ENCODE measurements around the gene ADARB2. TPM values are rescaled to one million over a fixed set of nuclear protein-coding genes. Genes with fewer than 3 reads are reported as not detected.

The ADARB2 gene
- total and polyA plus RNA-seq, 10 of the 15 experiments (the other 5 are each of a cell fraction or from before 2014, with no cell fraction given): 0.02 to 4.1 (median 0.76) TPM

DNA sequence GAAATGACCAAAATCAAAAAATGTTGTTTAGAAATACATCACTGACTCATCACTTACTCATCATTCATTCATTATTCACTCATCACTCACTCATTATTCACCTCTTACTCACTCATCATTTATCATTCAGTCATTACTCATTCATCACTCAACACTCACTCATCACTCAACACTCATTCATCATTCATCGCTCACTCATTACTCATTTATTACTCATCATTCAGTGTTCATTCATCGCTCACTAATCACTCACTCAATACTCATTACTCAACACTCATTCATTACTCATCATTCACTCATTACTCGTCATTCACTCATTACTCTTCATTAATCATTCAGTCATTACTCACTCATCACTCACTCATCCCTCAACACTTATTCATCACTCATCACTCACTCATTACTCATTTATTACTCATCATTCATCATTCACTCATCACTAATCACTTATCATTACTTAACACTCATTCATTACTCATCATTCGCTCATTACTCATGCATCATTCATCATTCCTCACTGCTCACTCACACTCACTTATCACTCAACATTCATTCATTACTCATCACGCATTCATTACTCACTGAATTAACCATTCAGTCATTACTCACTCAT is 238.5 kb downstream of the ADARB2 start (continued):
- TF ChIP-seq SPI1 (IDR thresholded peaks at IDR 0.05; ENCODE audit: borderline replicate concordance, insufficient read depth, low read depth, low read length) (no peak), RB1 (IDR thresholded peaks at IDR 0.05; ENCODE audit: borderline replicate concordance) (no peak), POLR2AphosphoS5 (IDR thresholded peaks at IDR 0.05; ENCODE audit: low read length) (no peak), TCF3 (IDR thresholded peaks at IDR 0.05; ENCODE audit: borderline replicate concordance, insufficient read depth, low read depth, low read length) (no peak), NBN (IDR thresholded peaks at IDR 0.05) (no peak), ZNF622 (IDR thresholded peaks at IDR 0.05) (no peak), ZNF24 (IDR thresholded peaks at IDR 0.05) (peak; percentile 25; the same call in 1 of the 2 replicates), SP1 (IDR thresholded peaks at IDR 0.05; ENCODE audit: low read depth, low read length) (no peak), REST (IDR thresholded peaks at IDR 0.05; ENCODE audit: low read depth, low read length) (no peak), CBFB (IDR thresholded peaks at IDR 0.05; ENCODE audit: low read depth) (no peak), ETV6 (conservative IDR thresholded peaks at IDR 0.05 in 1 of 2, IDR thresholded peaks at IDR 0.05 in 1 of 2; ENCODE audit: borderline replicate concordance in 1 of 2, low read depth in 1 of 2) (no peak), SUZ12 (IDR thresholded peaks at IDR 0.05; ENCODE audit: unreplicated experiment) (no peak), LARP7 (IDR thresholded peaks at IDR 0.05) (no peak), DPF2 (IDR thresholded peaks at IDR 0.05) (no peak), MAX (IDR thresholded peaks at IDR 0.05; ENCODE audit: low read depth, low read length) (no peak), EGR1 (IDR thresholded peaks at IDR 0.05; ENCODE audit: borderline replicate concordance in 1 of 2, low read depth in 2 of 2, low read length in 2 of 2) (no peak), PML (IDR thresholded peaks at IDR 0.05; ENCODE audit: low read length) (no peak)
- TF ChIP-seq, protein P1, sequence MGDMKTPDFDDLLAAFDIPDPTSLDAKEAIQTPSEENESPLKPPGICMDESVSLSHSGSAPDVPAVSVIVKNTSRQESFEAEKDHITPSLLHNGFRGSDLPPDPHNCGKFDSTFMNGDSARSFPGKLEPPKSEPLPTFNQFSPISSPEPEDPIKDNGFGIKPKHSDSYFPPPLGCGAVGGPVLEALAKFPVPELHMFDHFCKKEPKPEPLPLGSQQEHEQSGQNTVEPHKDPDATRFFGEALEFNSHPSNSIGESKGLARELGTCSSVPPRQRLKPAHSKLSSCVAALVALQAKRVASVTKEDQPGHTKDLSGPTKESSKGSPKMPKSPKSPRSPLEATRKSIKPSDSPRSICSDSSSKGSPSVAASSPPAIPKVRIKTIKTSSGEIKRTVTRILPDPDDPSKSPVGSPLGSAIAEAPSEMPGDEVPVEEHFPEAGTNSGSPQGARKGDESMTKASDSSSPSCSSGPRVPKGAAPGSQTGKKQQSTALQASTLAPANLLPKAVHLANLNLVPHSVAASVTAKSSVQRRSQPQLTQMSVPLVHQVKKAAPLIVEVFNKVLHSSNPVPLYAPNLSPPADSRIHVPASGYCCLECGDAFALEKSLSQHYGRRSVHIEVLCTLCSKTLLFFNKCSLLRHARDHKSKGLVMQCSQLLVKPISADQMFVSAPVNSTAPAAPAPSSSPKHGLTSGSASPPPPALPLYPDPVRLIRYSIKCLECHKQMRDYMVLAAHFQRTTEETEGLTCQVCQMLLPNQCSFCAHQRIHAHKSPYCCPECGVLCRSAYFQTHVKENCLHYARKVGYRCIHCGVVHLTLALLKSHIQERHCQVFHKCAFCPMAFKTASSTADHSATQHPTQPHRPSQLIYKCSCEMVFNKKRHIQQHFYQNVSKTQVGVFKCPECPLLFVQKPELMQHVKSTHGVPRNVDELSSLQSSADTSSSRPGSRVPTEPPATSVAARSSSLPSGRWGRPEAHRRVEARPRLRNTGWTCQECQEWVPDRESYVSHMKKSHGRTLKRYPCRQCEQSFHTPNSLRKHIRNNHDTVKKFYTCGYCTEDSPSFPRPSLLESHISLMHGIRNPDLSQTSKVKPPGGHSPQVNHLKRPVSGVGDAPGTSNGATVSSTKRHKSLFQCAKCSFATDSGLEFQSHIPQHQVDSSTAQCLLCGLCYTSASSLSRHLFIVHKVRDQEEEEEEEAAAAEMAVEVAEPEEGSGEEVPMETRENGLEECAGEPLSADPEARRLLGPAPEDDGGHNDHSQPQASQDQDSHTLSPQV (IDR thresholded peaks at IDR 0.05): no peak

All from GM12878 (cell line).